Esophagus squamous epithelium (tissue), 5 donors: ENCODE measurements around the gene REG4. TPM values are rescaled to one million over a fixed set of nuclear protein-coding genes. Genes with fewer than 3 reads are reported as not detected.

ENCODE experiments used
- DNase-seq: peaks from one replicate; lab custom pipeline; 2025; lab: John Stamatoyannopoulos, UW
- H3K27ac ChIP-seq, 4 donors: fragments of 200-600 bp; sonication (generic); one replicate each; pipeline ENCODE4 v1.5.1; 2016 to 2019; ENCODE audit warnings: mild to moderate bottlenecking in 1 of 4
- H3K27me3 ChIP-seq, 4 donors: fragments of 200-600 bp; sonication (generic); 1 replicate in 3 of 4; 2 replicates in 1 of 4; pipeline versions ENCODE4 v1.5.1 to v1.6.0; 2017 to 2021; ENCODE audit warnings: antibody characterized with exemption in 1 of 4
- H3K36me3 ChIP-seq, 3 donors: fragments of 200-600 bp; sonication (generic); one replicate each; pipeline ENCODE4 v1.5.1; 2016 to 2019
- H3K4me1 ChIP-seq, 3 donors: fragments of 200-600 bp; sonication (generic); one replicate each; pipeline ENCODE4 v1.5.1; 2017 to 2019
- H3K4me3 ChIP-seq, 4 donors: fragments of 200-600 bp; sonication (generic); 1 replicate in 3 of 4; 2 replicates in 1 of 4; pipeline ENCODE4 v1.5.1; 2016 to 2019; ENCODE audit warnings: mild to moderate bottlenecking in 2 of 4, moderate library complexity in 1 of 4
- H3K9me3 ChIP-seq, 3 donors: fragments of 200-600 bp; sonication (generic); one replicate each; pipeline ENCODE4 v1.5.1; 2016 to 2019
- CTCF ChIP-seq, 6 experiments: fragments of 450-650 bp in 4 of 6; fragments of 200-600 bp in 2 of 6; sonication (generic) in 2 of 6; IDR thresholded peaks; one replicate each; pipeline ENCODE4 v1.5.1; 2016 to 2019; ENCODE audit warnings: antibody characterized with exemption in 6 of 6, mild to moderate bottlenecking in 4 of 6, moderate library complexity in 4 of 6
- POLR2A ChIP-seq, 4 donors: fragments of 450-650 bp; IDR thresholded peaks; one replicate each; pipeline ENCODE4 v1.6.1; 2017; ENCODE audit warnings: antibody characterized with exemption in 4 of 4, mild to moderate bottlenecking in 4 of 4, moderate library complexity in 3 of 4
- WGBS, 2 donors: methylation state at CpG; one replicate each; pipeline ENCODE4 v1.1.5; 2018; 5-methylcytosine and 5-hydroxymethylcytosine counted together
- intact Hi-C: fragments of 100-400 bp; cut with DNase I; formaldehyde crosslinking; loops from one replicate; pipeline ENCODE4 v1.15.0; 2022
- total RNA-seq, 4 donors: library from RNA; depleted of rRNA; stranded (reverse); fragments of >200 nt; gene quantifications; one replicate each; pipeline ENCODE4 v1.1.0, GENCODE V29; 2016
- donor health status: DM: yes; HTN: yes; CAD: no.

Gene REG4
- total RNA-seq, 4 donors from 2014 or later, result not detected

DNA sequence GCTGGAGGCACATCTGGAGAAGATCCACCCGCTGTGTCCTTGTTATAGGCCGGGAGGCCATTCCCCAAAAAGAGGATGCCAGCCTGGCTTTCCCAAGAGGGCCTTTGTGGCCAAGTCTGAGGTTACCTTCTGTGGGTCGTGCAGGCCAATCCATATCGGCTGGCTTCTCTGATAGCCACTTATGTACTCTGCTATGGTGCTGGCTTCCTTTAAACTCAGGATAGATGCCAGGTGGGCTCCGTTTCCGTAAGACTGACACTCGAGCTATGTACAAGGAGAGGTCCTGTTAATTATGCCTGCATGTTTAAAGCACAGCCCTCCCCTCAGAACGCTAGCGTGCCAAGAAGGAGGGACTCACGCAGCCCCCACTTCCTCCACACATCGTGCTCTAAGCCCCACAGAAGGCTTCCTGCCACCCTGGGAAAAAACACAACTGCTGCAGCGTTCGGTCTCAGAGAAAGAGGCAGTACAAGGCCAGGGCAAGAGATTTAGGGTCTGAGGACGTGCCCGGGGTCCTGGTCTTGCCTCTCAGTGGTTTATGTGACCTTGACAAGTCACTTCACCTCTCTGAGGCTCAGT is 11.6 kb downstream of the REG4 start:
- intact Hi-C loops, result no loop called here
- TF ChIP-seq CTCF (IDR thresholded peaks at IDR 0.05), result no peak
- TF ChIP-seq POLR2A (IDR thresholded peaks at IDR 0.05), result no peak
- no peaks in the 10 kb centered on the region for H3K36me3 ChIP-seq
- WGBS, 2 donors, result 80 to 93% methylated on average over 7 of the region's 15 CpGs
- no peak overlapping the region for H3K27ac ChIP-seq
- no peak for DNase-seq
- no peak overlapping the region for H3K4me3 ChIP-seq
- H3K9me3 ChIP-seq, result no peaks in the 10 kb centered on the region
- H3K4me1 ChIP-seq, result peaks cover 0 to 14% (median 6%) of the 10 kb centered on the region in 3 donors
- H3K27me3 ChIP-seq, result no peaks in the 10 kb centered on the region

DNA sequence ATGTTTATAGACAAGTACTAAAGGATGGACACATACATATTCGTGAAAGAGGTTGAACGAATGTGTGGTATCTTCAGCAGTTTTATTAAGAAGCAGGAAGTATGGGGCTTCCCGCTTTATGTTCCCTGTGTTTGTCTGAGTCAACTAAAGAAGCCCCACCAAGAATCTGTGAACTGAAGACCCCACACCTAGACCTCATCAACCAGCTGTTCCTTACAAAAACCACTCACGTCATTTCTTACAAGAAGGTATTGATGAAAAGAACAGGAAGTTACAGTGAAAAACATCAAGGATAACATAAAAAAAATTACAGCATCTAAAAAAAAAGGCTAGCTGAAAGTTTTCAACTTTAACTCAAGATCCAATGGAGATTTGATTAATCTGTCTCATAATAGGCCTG is 12.3 kb downstream of the REG4 start:
- Histone ChIP-seq H3K27me3 (no peaks in the 10 kb centered on the region), H3K4me3 (no peak overlapping the region), H3K9me3 (no peaks in the 10 kb centered on the region), H3K4me1 (peaks cover 0 to 20% (median 6%) of the 10 kb centered on the region in 3 donors), H3K27ac (no peak overlapping the region), H3K36me3 (no peaks in the 10 kb centered on the region)
- DNase-seq, result no peak
- WGBS, 2 donors, result 78 to 83% methylated on average over 4 of the region's 4 CpGs
- intact Hi-C loops, result no loop called here
- TF ChIP-seq CTCF (IDR thresholded peaks at IDR 0.05) (no peak), POLR2A (IDR thresholded peaks at IDR 0.05) (no peak)

DNA sequence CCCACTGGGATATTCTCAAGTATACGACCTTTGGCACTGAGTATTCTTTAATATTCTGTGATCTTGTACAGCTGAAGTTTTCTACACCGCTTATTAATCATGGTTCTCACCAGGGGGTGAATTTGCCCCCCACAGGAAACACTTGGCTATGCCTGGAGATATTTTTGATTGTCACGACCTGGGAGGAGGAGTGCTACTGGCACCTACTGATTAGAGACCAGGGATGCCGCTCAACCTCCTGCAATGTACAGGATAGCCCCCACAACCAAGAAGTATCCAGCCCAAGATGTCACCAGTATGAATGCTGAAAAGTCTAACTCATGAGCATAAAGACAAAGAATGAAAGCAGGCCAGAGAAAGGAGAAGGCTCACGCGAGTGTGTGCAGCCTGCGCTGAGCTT is 13.7 kb downstream of the REG4 start:
- no peak for TF ChIP-seq POLR2A (IDR thresholded peaks at IDR 0.05)
- no peak for TF ChIP-seq CTCF (IDR thresholded peaks at IDR 0.05)
- H3K4me1 ChIP-seq, result peaks cover 6 to 34% (median 10%) of the 10 kb centered on the region in 3 donors
- no peaks in the 10 kb centered on the region for H3K27me3 ChIP-seq
- H3K4me3 ChIP-seq, result no peak overlapping the region
- H3K27ac ChIP-seq, result no peak overlapping the region
- DNase-seq, result no peak
- H3K36me3 ChIP-seq, result no peaks in the 10 kb centered on the region
- H3K9me3 ChIP-seq, result no peaks in the 10 kb centered on the region
- intact Hi-C loops, result no loop called here
- 86 to 88% methylated on average over 7 of the region's 7 CpGs for WGBS, 2 donors

GRCh38 chr1:119797162-119797561 is 14.1 kb downstream of the REG4 start:
- intact Hi-C loops, result no loop called here
- Histone ChIP-seq H3K36me3 (no peaks in the 10 kb centered on the region), H3K27me3 (no peaks in the 10 kb centered on the region), H3K27ac (no peak overlapping the region), H3K9me3 (no peaks in the 10 kb centered on the region), H3K4me3 (no peak overlapping the region), H3K4me1 (peaks cover 6 to 38% (median 10%) of the 10 kb centered on the region in 3 donors)
- TF ChIP-seq CTCF (IDR thresholded peaks at IDR 0.05) (no peak), POLR2A (IDR thresholded peaks at IDR 0.05) (no peak)
- no peak for DNase-seq
- 54 to 88% methylated on average over 1 of the region's 1 CpG for WGBS, 2 donors

GRCh38 chr1:119795261-119796200 is 15.7 kb downstream of the REG4 start:
- no peak overlapping the region for H3K4me3 ChIP-seq
- H3K27me3 ChIP-seq, result no peaks in the 10 kb centered on the region
- no peak for TF ChIP-seq POLR2A (IDR thresholded peaks at IDR 0.05)
- no peak for TF ChIP-seq CTCF (IDR thresholded peaks at IDR 0.05)
- WGBS, 2 donors, result 56 to 73% methylated on average over 4 to 6 of the region's 9 CpGs
- no peaks in the 10 kb centered on the region for H3K36me3 ChIP-seq
- peaks cover 11 to 53% (median 17%) of the 10 kb centered on the region in 3 donors for H3K4me1 ChIP-seq
- intact Hi-C loops, result no loop called here
- no peak overlapping the region for H3K27ac ChIP-seq
- H3K9me3 ChIP-seq, result no peaks in the 10 kb centered on the region
- no peak for DNase-seq
